Stimulated activated CD8-positive, alpha-beta memory T cell treated with anti-CD3 and anti-CD28 coated beads, Interleukin-7, amount 100 ng/mL, for 4 hours (primary cell): Measurements from ENCODE around the gene ULK4.
A peak's percentile ranks its signal among the peaks of the same experiment; 100 is the strongest.
"Not testable (repeated sequence)": the region's sequence is repeated elsewhere in the genome, so short reads cannot be mapped to it uniquely, and the experiment has no call there.

Experiments used
- DNase-seq, 2 donors: peaks; one replicate each; pipeline ENCODE4 v3.0.0-alpha.2; 2020; ENCODE audit warnings: low read depth in 2 of 2

ULK4 gene

GRCh38 chr3:41441568-41441967, 520.3 kb downstream of the ULK4 start:
- DNase-seq = no peak

GRCh38 chr3:41441139-41441538, 520.8 kb downstream of the ULK4 start:
- DNase-seq = no peak

GRCh38 chr3:41436983-41437382, 524.9 kb downstream of the ULK4 start:
- no peak for DNase-seq

GRCh38 chr3:41434781-41435180, 527.1 kb downstream of the ULK4 start:
- DNase-seq = no peak

- no peak for DNase-seq
These were observed 530.5 kb downstream of the ULK4 start for GRCh38 chr3:41431386-41431785.

GRCh38 chr3:41430886-41431285, 531.0 kb downstream of the ULK4 start:
- DNase-seq = no peak

GRCh38 chr3:41430391-41430790, 531.5 kb downstream of the ULK4 start:
- DNase-seq = no peak

GRCh38 chr3:41426485-41426884, 535.4 kb downstream of the ULK4 start:
- no peak for DNase-seq

- DNase-seq = no peak
These were observed 537.2 kb downstream of the ULK4 start for GRCh38 chr3:41424543-41425300.

GRCh38 chr3:41419809-41420208, 542.1 kb downstream of the ULK4 start:
- DNase-seq = no peak

- DNase-seq = peak in 1 of 2 donors; percentile 6
These were observed 542.8 kb downstream of the ULK4 start for GRCh38 chr3:41418961-41419691.

GRCh38 chr3:41417574-41417973, 544.3 kb downstream of the ULK4 start:
- no peak for DNase-seq

GRCh38 chr3:41411065-41411464, 550.8 kb downstream of the ULK4 start:
- DNase-seq = no peak

GRCh38 chr3:41405466-41405865, 556.4 kb downstream of the ULK4 start:
- no peak for DNase-seq

GRCh38 chr3:41404582-41404981, 557.3 kb downstream of the ULK4 start:
- no peak for DNase-seq

- DNase-seq = no peak
These were observed 567.0 kb downstream of the ULK4 start for GRCh38 chr3:41394896-41395295.

- not testable (repeated sequence) for DNase-seq
These were observed 591.0 kb downstream of the ULK4 start for GRCh38 chr3:41370765-41371535.

- DNase-seq = no peak
These were observed 591.6 kb downstream of the ULK4 start for GRCh38 chr3:41370307-41370706.

- no peak for DNase-seq
These were observed 592.1 kb downstream of the ULK4 start for GRCh38 chr3:41369838-41370237.

GRCh38 chr3:41365973-41366372, 595.9 kb downstream of the ULK4 start:
- DNase-seq = no peak

- no peak for DNase-seq
These were observed 597.2 kb downstream of the ULK4 start for GRCh38 chr3:41364736-41365135.

- DNase-seq = no peak
These were observed 597.9 kb downstream of the ULK4 start for GRCh38 chr3:41363830-41364523.
